Esophagus squamous epithelium (tissue), 5 donors: ENCODE measurements around the gene FAM163B. TPM values are rescaled to one million over a fixed set of nuclear protein-coding genes. Genes with fewer than 3 reads are reported as not detected.

Source experiments
- DNase-seq: peaks from one replicate; lab custom pipeline; 2025; lab: John Stamatoyannopoulos, UW
- H3K27ac ChIP-seq, 4 donors: fragments of 200-600 bp; sonication (generic); one replicate each; pipeline ENCODE4 v1.5.1; 2016 to 2019; ENCODE audit warnings: mild to moderate bottlenecking in 1 of 4
- H3K27me3 ChIP-seq, 4 donors: fragments of 200-600 bp; sonication (generic); 1 replicate in 3 of 4; 2 replicates in 1 of 4; pipeline versions ENCODE4 v1.5.1 to v1.6.0; 2017 to 2021; ENCODE audit warnings: antibody characterized with exemption in 1 of 4
- H3K36me3 ChIP-seq, 3 donors: fragments of 200-600 bp; sonication (generic); one replicate each; pipeline ENCODE4 v1.5.1; 2016 to 2019
- H3K4me1 ChIP-seq, 3 donors: fragments of 200-600 bp; sonication (generic); one replicate each; pipeline ENCODE4 v1.5.1; 2017 to 2019
- H3K4me3 ChIP-seq, 4 donors: fragments of 200-600 bp; sonication (generic); 1 replicate in 3 of 4; 2 replicates in 1 of 4; pipeline ENCODE4 v1.5.1; 2016 to 2019; ENCODE audit warnings: mild to moderate bottlenecking in 2 of 4, moderate library complexity in 1 of 4
- H3K9me3 ChIP-seq, 3 donors: fragments of 200-600 bp; sonication (generic); one replicate each; pipeline ENCODE4 v1.5.1; 2016 to 2019
- CTCF ChIP-seq, 6 experiments: fragments of 450-650 bp in 4 of 6; fragments of 200-600 bp in 2 of 6; sonication (generic) in 2 of 6; IDR thresholded peaks; one replicate each; pipeline ENCODE4 v1.5.1; 2016 to 2019; ENCODE audit warnings: antibody characterized with exemption in 6 of 6, mild to moderate bottlenecking in 4 of 6, moderate library complexity in 4 of 6
- POLR2A ChIP-seq, 4 donors: fragments of 450-650 bp; IDR thresholded peaks; one replicate each; pipeline ENCODE4 v1.6.1; 2017; ENCODE audit warnings: antibody characterized with exemption in 4 of 4, mild to moderate bottlenecking in 4 of 4, moderate library complexity in 3 of 4
- WGBS, 2 donors: methylation state at CpG; one replicate each; pipeline ENCODE4 v1.1.5; 2018; 5-methylcytosine and 5-hydroxymethylcytosine counted together
- intact Hi-C: fragments of 100-400 bp; cut with DNase I; formaldehyde crosslinking; loops from one replicate; pipeline ENCODE4 v1.15.0; 2022
- total RNA-seq, 4 donors: library from RNA; depleted of rRNA; stranded (reverse); fragments of >200 nt; gene quantifications; one replicate each; pipeline ENCODE4 v1.1.0, GENCODE V29; 2016
- donor health status: DM: yes; HTN: yes; CAD: no.

The FAM163B gene
- total RNA-seq, 4 donors from 2014 or later, result not detected

- intact Hi-C loops, result no loop called here
- no peak for DNase-seq
- Histone ChIP-seq H3K4me1 (no peaks in the 10 kb centered on the region), H3K9me3 (no peaks in the 10 kb centered on the region), H3K4me3 (no peak overlapping the region), H3K36me3 (no peaks in the 10 kb centered on the region), H3K27ac (no peak overlapping the region), H3K27me3 (peaks cover 0 to 66% (median 0%) of the 10 kb centered on the region in 4 donors)
- WGBS, 2 donors, result 78 to 79% methylated on average over 10 to 25 of the region's 25 CpGs
- no peak for TF ChIP-seq POLR2A (IDR thresholded peaks at IDR 0.05)
- no peak for TF ChIP-seq CTCF (IDR thresholded peaks at IDR 0.05)
Measured at GRCh38 chr9:133647765-133648469, 38.7 kb upstream of the FAM163B start.

- TF ChIP-seq POLR2A (IDR thresholded peaks at IDR 0.05), result no peak
- no peak for TF ChIP-seq CTCF (IDR thresholded peaks at IDR 0.05)
- H3K36me3 ChIP-seq, result no peaks in the 10 kb centered on the region
- intact Hi-C loops, result no loop called here
- no peaks in the 10 kb centered on the region for H3K9me3 ChIP-seq
- no peaks in the 10 kb centered on the region for H3K4me1 ChIP-seq
- WGBS, 2 donors, result 49 to 55% methylated on average over 6 to 7 of the region's 7 CpGs
- DNase-seq, result no peak
- no peak overlapping the region for H3K4me3 ChIP-seq
- peaks cover 0 to 62% (median 0%) of the 10 kb centered on the region in 4 donors for H3K27me3 ChIP-seq
- no peak overlapping the region for H3K27ac ChIP-seq
Measured at GRCh38 chr9:133647148-133647547, 38.0 kb upstream of the FAM163B start.

GRCh38 chr9:133645021-133645765 lies 36.0 kb upstream of the FAM163B start:
- Histone ChIP-seq H3K27ac (no peak overlapping the region), H3K4me3 (no peak overlapping the region), H3K4me1 (no peaks in the 10 kb centered on the region), H3K9me3 (no peaks in the 10 kb centered on the region), H3K27me3 (peaks cover 0 to 55% (median 0%) of the 10 kb centered on the region in 4 donors), H3K36me3 (no peaks in the 10 kb centered on the region)
- WGBS, 2 donors, result 45 to 60% methylated on average over 7 to 10 of the region's 10 CpGs
- no peak for DNase-seq
- TF ChIP-seq POLR2A (IDR thresholded peaks at IDR 0.05), result no peak
- no peak for TF ChIP-seq CTCF (IDR thresholded peaks at IDR 0.05)
- intact Hi-C loops, result no loop called here

- no peak for TF ChIP-seq POLR2A (IDR thresholded peaks at IDR 0.05)
- no peak for TF ChIP-seq CTCF (IDR thresholded peaks at IDR 0.05)
- WGBS, 2 donors, result 72 to 93% methylated on average over 2 to 8 of the region's 23 CpGs
- peaks cover 0 to 49% (median 0%) of the 10 kb centered on the region in 4 donors for H3K27me3 ChIP-seq
- H3K27ac ChIP-seq, result no peak overlapping the region
- intact Hi-C loops, result no loop called here
- H3K9me3 ChIP-seq, result no peaks in the 10 kb centered on the region
- H3K4me1 ChIP-seq, result no peaks in the 10 kb centered on the region
- H3K4me3 ChIP-seq, result no peak overlapping the region
- H3K36me3 ChIP-seq, result no peaks in the 10 kb centered on the region
- DNase-seq, result no peak
Measured at GRCh38 chr9:133643978-133644760, 35.0 kb upstream of the FAM163B start.
